Dendritic cell treated with granulocyte-macrophage colony-stimulating factor and Interleukin-4, amounts not matched to agents 40 ng/mL and 50 ng/mL, for 4 days (primary cell): ENCODE measurements around the gene PDXDC1.
"Not testable (repeated sequence)": the region's sequence is repeated elsewhere in the genome, so short reads cannot be mapped to it uniquely, and the experiment has no call there.

Source experiments
- H3K27ac Mint-ChIP-seq: one replicate; pipeline ENCODE4 v1.8.0; 2022; ENCODE audit warnings: mild to moderate bottlenecking, mixed read lengths
- H3K27me3 Mint-ChIP-seq: one replicate; pipeline ENCODE4 v1.8.0; 2022; ENCODE audit warnings: mild to moderate bottlenecking, mixed read lengths
- H3K36me3 Mint-ChIP-seq: one replicate; pipeline ENCODE4 v1.8.0; 2022; ENCODE audit warnings: low read depth, mixed read lengths
- H3K4me1 Mint-ChIP-seq: one replicate; pipeline ENCODE4 v1.8.0; 2022; ENCODE audit warnings: low read depth, mixed read lengths
- H3K4me3 Mint-ChIP-seq: one replicate; pipeline ENCODE4 v1.8.0; 2022; ENCODE audit warnings: mild to moderate bottlenecking, moderate library complexity, mixed read lengths
- H3K9me3 Mint-ChIP-seq: one replicate; pipeline ENCODE4 v1.8.0; 2022; ENCODE audit warnings: mixed read lengths
- intact Hi-C: fragments of 100-400 bp; cut with micrococcal nuclease; formaldehyde crosslinking; loops from one replicate; pipeline ENCODE4 v1.15.0; 2022

The PDXDC1 gene

GRCh38 chr16:15143601-15144091 lies 168.8 kb downstream of the PDXDC1 start:
- H3K27me3 Mint-ChIP-seq, intact Hi-C loops, H3K27ac Mint-ChIP-seq, H3K9me3 Mint-ChIP-seq, H3K4me3 Mint-ChIP-seq: not testable (repeated sequence)
- H3K36me3 Mint-ChIP-seq, result peaks cover 10% of the 10 kb centered on the region
- peaks cover 23% of the 10 kb centered on the region for H3K4me1 Mint-ChIP-seq

DNA sequence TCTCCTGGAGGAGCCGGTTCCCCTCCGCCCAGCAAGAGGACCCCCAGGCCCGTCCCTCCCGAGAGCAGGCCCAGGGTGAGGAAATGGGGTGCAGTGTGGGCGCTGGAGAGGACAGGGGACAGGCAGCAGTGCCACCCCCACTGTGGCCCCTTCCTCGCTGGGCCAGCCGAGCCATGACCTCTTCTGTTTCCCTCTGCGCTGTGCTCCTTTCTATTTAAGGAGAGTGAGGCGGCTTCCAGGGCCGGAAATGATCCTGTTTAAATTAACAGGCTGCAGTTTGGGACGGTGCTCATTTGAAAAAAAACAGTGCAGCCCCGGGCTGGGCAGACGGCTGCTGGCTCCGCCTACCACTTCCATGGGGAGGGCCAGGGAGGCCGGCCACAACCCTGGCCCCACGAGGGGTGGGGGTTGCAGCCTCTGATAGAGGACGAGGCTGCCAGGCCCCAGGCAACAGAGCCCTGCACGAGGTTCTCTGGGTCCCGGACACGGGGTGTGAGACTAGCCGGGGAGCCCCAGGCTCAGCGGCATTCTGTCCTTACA lies 169.3 kb downstream of the PDXDC1 start:
- H3K27me3 Mint-ChIP-seq, intact Hi-C loops, H3K27ac Mint-ChIP-seq, H3K9me3 Mint-ChIP-seq, H3K4me3 Mint-ChIP-seq: not testable (repeated sequence)
- Mint-ChIP-seq H3K36me3 (peaks cover 10% of the 10 kb centered on the region), H3K4me1 (peaks cover 23% of the 10 kb centered on the region)

DNA sequence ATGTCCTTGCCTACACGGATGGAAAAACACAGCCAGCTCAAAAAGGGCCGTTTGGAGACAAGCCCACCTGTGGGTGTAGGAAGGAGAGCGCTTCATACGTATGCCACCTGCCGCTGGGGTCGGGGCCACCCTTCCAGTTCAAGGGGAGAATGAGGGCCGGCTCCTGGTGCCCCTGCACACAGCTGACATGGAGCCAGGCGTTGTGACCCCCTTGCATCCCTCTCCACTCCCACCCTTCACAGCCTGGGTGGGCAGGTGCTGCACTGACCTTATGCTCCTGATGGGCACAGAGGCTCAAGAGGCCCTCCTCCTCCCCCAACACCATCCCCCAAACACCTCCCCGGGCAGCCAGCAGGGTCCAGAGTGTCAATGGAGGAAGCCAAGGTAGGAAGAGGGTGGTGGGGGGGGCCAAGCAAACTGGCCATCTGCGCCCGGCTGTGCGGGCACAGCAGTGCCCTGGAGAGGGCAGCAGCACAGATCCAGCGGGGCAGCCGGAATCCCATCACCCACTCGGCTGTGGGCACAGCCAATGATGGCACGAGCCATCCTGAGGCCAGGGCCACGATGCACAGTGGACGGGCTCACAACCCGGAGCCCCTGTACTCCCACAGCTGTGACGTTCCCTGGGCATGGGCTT lies 170.1 kb downstream of the PDXDC1 start:
- H3K36me3 Mint-ChIP-seq, result peaks cover 10% of the 10 kb centered on the region
- peaks cover 23% of the 10 kb centered on the region for H3K4me1 Mint-ChIP-seq
- intact Hi-C loops, H3K4me3 Mint-ChIP-seq, H3K27me3 Mint-ChIP-seq, H3K27ac Mint-ChIP-seq, H3K9me3 Mint-ChIP-seq: not testable (repeated sequence)

GRCh38 chr16:15145418-15146263 lies 170.8 kb downstream of the PDXDC1 start:
- Mint-ChIP-seq H3K4me1 (peaks cover 23% of the 10 kb centered on the region), H3K36me3 (peaks cover 10% of the 10 kb centered on the region)
- intact Hi-C loops, H3K9me3 Mint-ChIP-seq, H3K4me3 Mint-ChIP-seq, H3K27ac Mint-ChIP-seq, H3K27me3 Mint-ChIP-seq: not testable (repeated sequence)

- peaks cover 23% of the 10 kb centered on the region for H3K4me1 Mint-ChIP-seq
- peaks cover 10% of the 10 kb centered on the region for H3K36me3 Mint-ChIP-seq
- intact Hi-C loops, H3K4me3 Mint-ChIP-seq, H3K27ac Mint-ChIP-seq, H3K9me3 Mint-ChIP-seq, H3K27me3 Mint-ChIP-seq: not testable (repeated sequence)
Measured at GRCh38 chr16:15146264-15146662, 171.4 kb downstream of the PDXDC1 start.

- H3K9me3 Mint-ChIP-seq, intact Hi-C loops, H3K27me3 Mint-ChIP-seq, H3K27ac Mint-ChIP-seq, H3K4me3 Mint-ChIP-seq: not testable (repeated sequence)
- Mint-ChIP-seq H3K36me3 (peaks cover 10% of the 10 kb centered on the region), H3K4me1 (peaks cover 18% of the 10 kb centered on the region)
Measured at GRCh38 chr16:15148831-15149230, 174.0 kb downstream of the PDXDC1 start.

- H3K27ac Mint-ChIP-seq, H3K27me3 Mint-ChIP-seq, H3K4me3 Mint-ChIP-seq, intact Hi-C loops, H3K9me3 Mint-ChIP-seq: not testable (repeated sequence)
- Mint-ChIP-seq H3K4me1 (peaks cover 15% of the 10 kb centered on the region), H3K36me3 (peaks cover 10% of the 10 kb centered on the region)
Measured at GRCh38 chr16:15149260-15149659, 174.4 kb downstream of the PDXDC1 start.

DNA sequence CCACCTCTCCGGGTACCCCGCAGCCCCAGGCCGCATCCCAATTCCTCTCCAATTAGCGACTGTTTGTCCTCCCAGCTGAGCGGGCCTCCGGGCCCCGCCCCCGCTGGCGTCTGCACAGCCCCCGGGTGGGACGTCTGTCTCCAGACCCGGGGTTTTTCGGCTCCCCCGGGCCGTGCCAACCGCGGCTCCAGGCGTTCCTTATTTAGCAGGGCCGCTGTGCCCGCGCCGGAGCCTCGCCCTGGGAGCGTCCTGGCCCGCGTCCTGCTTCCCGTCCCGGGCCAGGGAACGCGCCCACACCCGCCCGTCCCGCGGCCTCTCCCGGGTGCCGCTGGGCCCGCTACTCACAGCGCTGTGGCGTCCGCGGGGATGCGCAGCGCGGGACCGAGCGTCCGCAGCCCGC lies 179.2 kb downstream of the PDXDC1 start:
- peak overlapping the region; percentile 79 for H3K4me3 Mint-ChIP-seq
- H3K36me3 Mint-ChIP-seq, H3K4me1 Mint-ChIP-seq, H3K9me3 Mint-ChIP-seq, H3K27me3 Mint-ChIP-seq, intact Hi-C loops: not testable (repeated sequence)
- peak overlapping the region; percentile 60 for H3K27ac Mint-ChIP-seq

DNA sequence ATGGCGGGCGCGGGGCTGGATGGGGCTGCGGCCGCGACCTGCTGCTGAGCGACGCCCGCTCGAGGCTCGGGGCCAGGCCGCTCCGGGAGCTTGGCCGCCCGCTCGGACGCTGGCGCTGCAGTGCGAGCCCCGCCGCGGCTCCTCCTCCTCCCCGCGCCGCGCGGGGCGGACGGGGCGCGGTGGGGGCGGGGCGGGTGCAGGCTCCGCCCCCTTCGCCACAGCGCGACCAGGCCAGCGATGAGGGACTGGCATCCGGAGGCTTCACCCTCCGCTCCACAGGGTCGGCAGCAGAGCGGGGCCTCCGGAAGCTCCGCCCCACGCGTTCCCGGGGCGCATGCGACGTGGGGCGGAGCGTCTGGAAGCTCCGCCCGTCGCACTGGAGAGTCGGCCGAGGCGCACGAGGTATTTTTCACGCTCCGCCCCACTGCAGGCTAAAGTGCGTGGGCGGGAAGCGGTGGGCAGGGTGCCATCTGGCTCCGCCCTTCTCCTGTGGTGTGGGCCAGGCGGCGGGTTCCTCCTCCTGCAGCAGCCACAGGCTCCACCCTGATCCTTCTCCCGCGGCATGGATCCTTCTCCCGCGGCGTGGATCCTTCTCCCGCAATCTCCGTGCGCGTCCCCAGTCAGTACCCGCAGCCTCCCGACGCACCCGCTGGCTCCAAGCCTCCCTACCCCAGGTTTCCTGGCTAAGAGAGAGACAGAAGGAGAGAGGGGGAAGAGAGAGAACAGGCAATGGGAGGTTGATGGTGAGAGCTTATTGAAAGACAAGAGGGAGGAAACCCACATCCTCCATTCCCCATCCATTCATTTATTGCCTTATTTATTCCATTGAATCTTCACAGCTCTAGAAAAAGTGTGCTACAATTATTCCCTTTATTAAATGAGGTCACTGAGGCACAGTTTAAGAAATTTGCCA lies 180.1 kb downstream of the PDXDC1 start:
- H3K36me3 Mint-ChIP-seq, H3K9me3 Mint-ChIP-seq, H3K27me3 Mint-ChIP-seq, intact Hi-C loops, H3K4me1 Mint-ChIP-seq, H3K27ac Mint-ChIP-seq: not testable (repeated sequence)
- peak overlapping the region; percentile 66 for H3K4me3 Mint-ChIP-seq

GRCh38 chr16:15157644-15158043 lies 182.8 kb downstream of the PDXDC1 start:
- H3K36me3 Mint-ChIP-seq, H3K27me3 Mint-ChIP-seq, H3K9me3 Mint-ChIP-seq, H3K4me1 Mint-ChIP-seq, H3K27ac Mint-ChIP-seq, H3K4me3 Mint-ChIP-seq, intact Hi-C loops: not testable (repeated sequence)

- H3K36me3 Mint-ChIP-seq, H3K27me3 Mint-ChIP-seq, H3K4me3 Mint-ChIP-seq, H3K9me3 Mint-ChIP-seq, H3K4me1 Mint-ChIP-seq, intact Hi-C loops, H3K27ac Mint-ChIP-seq: not testable (repeated sequence)
Measured at GRCh38 chr16:15159671-15160070, 184.8 kb downstream of the PDXDC1 start.

DNA sequence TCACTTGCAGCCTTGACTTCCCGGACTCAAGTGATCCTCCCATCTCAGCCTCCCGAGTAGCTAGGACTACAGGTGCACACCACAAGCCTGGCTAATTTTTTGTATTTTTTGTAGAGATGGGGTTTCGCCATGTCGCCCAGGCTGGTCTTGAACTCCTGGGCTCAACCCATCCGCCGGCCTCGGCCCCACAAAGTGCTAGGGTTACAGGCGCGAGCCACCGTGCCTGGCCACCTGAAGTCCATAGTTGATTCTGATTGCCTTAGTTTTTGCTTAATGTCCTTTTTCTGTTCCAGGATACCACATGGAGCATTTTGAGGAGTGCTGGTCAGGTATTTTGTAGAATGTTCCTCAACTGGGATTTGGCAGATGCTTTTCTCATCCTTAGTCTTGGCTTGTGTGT lies 185.7 kb downstream of the PDXDC1 start:
- H3K4me1 Mint-ChIP-seq, H3K9me3 Mint-ChIP-seq, H3K27me3 Mint-ChIP-seq, intact Hi-C loops, H3K27ac Mint-ChIP-seq, H3K4me3 Mint-ChIP-seq, H3K36me3 Mint-ChIP-seq: not testable (repeated sequence)

- H3K36me3 Mint-ChIP-seq, H3K27me3 Mint-ChIP-seq, H3K27ac Mint-ChIP-seq, H3K4me1 Mint-ChIP-seq, H3K4me3 Mint-ChIP-seq, intact Hi-C loops, H3K9me3 Mint-ChIP-seq: not testable (repeated sequence)
Measured at GRCh38 chr16:15163055-15163454, 188.2 kb downstream of the PDXDC1 start.

GRCh38 chr16:15166177-15166576 lies 191.4 kb downstream of the PDXDC1 start:
- H3K27ac Mint-ChIP-seq, H3K4me1 Mint-ChIP-seq, H3K9me3 Mint-ChIP-seq, H3K36me3 Mint-ChIP-seq, H3K27me3 Mint-ChIP-seq, intact Hi-C loops, H3K4me3 Mint-ChIP-seq: not testable (repeated sequence)
